ENCODE data around the gene HEYL.

The HEYL gene

GRCh38 chr1:39592069-39592468 lies 47.4 kb downstream of the HEYL start:
- Histone ChIP-seq H3K27me3 (ENCODE audit: insufficient read depth, insufficient read length) (peaks cover 27% of the 10 kb centered on the region), H3K4me3 (ENCODE audit: insufficient read length, low read depth) (no peak overlapping the region), H3K9me3 (ENCODE audit: insufficient read depth, low read length) (no peaks in the 10 kb centered on the region), H3K9ac (ENCODE audit: insufficient read length, low read depth) (no peak overlapping the region), H3K36me3 (ENCODE audit: insufficient read depth, insufficient read length, low read length) (no peaks in the 10 kb centered on the region), H3K4me1 (ENCODE audit: insufficient read depth, insufficient read length) (peaks cover 5% of the 10 kb centered on the region)
- no peak for DNase-seq (ENCODE audit: low read depth, low spot score)
- TF ChIP-seq YY1 (IDR thresholded peaks at IDR 0.05; ENCODE audit: insufficient read depth, insufficient read length), result no peak
- no peak for TF ChIP-seq SUZ12 (IDR thresholded peaks at IDR 0.05; ENCODE audit: extremely low read depth, insufficient read depth, insufficient read length)
- no peak for TF ChIP-seq ZNF274 (IDR thresholded peaks at IDR 0.05; ENCODE audit: low read depth, low read length)

- Histone ChIP-seq H3K4me3 (ENCODE audit: insufficient read length, low read depth) (no peak overlapping the region), H3K9ac (ENCODE audit: insufficient read length, low read depth) (no peak overlapping the region), H3K9me3 (ENCODE audit: insufficient read depth, low read length) (no peaks in the 10 kb centered on the region), H3K4me1 (ENCODE audit: insufficient read depth, insufficient read length) (peaks cover 5% of the 10 kb centered on the region), H3K27me3 (ENCODE audit: insufficient read depth, insufficient read length) (peaks cover 17% of the 10 kb centered on the region), H3K36me3 (ENCODE audit: insufficient read depth, insufficient read length, low read length) (no peaks in the 10 kb centered on the region)
- TF ChIP-seq YY1 (IDR thresholded peaks at IDR 0.05; ENCODE audit: insufficient read depth, insufficient read length) (no peak), SUZ12 (IDR thresholded peaks at IDR 0.05; ENCODE audit: extremely low read depth, insufficient read depth, insufficient read length) (no peak)
- DNase-seq (ENCODE audit: low read depth, low spot score), result no peak
Measured at GRCh38 chr1:39590546-39590945, 48.9 kb downstream of the HEYL start.

- H3K9ac ChIP-seq (ENCODE audit: insufficient read length, low read depth), result no peak overlapping the region
- no peaks in the 10 kb centered on the region for H3K36me3 ChIP-seq (ENCODE audit: insufficient read depth, insufficient read length, low read length)
- no peak overlapping the region for H3K4me3 ChIP-seq (ENCODE audit: insufficient read length, low read depth)
- TF ChIP-seq ZNF274 (IDR thresholded peaks at IDR 0.05; ENCODE audit: low read depth, low read length), result no peak
- no peak for TF ChIP-seq YY1 (IDR thresholded peaks at IDR 0.05; ENCODE audit: insufficient read depth, insufficient read length)
- TF ChIP-seq SUZ12 (IDR thresholded peaks at IDR 0.05; ENCODE audit: extremely low read depth, insufficient read depth, insufficient read length), result no peak
- H3K27me3 ChIP-seq (ENCODE audit: insufficient read depth, insufficient read length), result peaks cover 4% of the 10 kb centered on the region
- DNase-seq (ENCODE audit: low read depth, low spot score), result no peak
- H3K9me3 ChIP-seq (ENCODE audit: insufficient read depth, low read length), result no peaks in the 10 kb centered on the region
- peaks cover 3% of the 10 kb centered on the region for H3K4me1 ChIP-seq (ENCODE audit: insufficient read depth, insufficient read length)
Measured at GRCh38 chr1:39585933-39586332, 53.5 kb downstream of the HEYL start.

- H3K4me3 ChIP-seq (ENCODE audit: insufficient read length, low read depth), result peak overlapping the region; percentile 79
- peak overlapping the region; percentile 96 for H3K9ac ChIP-seq (ENCODE audit: insufficient read length, low read depth)
Measured at GRCh38 chr1:39576016-39576657, 63.3 kb downstream of the HEYL start.

DNA sequence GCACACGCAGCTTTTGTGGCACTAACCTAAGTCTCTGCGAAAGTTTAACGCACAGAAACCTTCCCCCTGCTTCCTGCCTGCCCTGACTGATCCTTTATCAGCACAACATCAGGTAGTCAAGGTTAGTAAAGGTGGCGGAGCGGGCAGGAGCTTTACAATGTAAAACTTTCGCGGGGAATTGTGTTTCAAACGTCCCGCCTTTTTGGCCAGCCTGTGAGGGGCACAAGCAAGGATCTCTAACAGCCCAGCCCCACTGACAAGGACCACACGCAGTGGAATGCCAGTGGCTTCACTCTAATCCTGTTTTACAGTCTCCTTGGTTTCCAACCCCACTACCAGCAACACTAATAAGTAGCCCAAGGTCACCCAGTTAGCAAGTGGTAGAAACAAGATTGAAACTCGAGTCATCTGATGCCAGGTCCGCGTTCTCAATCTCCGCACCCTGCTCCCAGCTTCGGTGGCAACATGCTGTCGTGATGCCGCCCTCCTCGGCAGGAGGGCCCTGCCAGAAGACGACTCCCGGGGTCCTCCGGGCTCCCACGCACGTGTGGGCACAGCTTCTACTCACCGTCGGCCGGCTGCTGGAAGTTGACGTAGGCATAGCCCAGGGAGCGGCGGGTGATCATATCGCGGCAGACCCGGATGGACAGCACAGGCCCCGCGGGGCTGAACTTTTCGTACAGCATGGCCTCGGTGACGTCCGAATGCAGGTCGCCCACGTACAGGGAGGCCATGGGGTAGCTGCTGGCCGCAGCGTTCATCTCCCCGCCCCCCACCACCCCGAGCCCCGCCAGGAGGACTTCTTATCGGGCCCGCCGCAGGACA lies 64.0 kb downstream of the HEYL start:
- TF ChIP-seq YY1 (IDR thresholded peaks at IDR 0.05; ENCODE audit: insufficient read depth, insufficient read length) (no peak), SUZ12 (IDR thresholded peaks at IDR 0.05; ENCODE audit: extremely low read depth, insufficient read depth, insufficient read length) (no peak), ZNF274 (IDR thresholded peaks at IDR 0.05; ENCODE audit: low read depth, low read length) (no peak)
- peak overlapping the region; percentile 96 for H3K9ac ChIP-seq (ENCODE audit: insufficient read length, low read depth)
- peak overlapping the region; percentile 79 for H3K4me3 ChIP-seq (ENCODE audit: insufficient read length, low read depth)
- no peak for DNase-seq (ENCODE audit: low read depth, low spot score)
- peaks cover 56% of the 10 kb centered on the region for H3K36me3 ChIP-seq (ENCODE audit: insufficient read depth, insufficient read length, low read length)
- peaks cover 12% of the 10 kb centered on the region for H3K4me1 ChIP-seq (ENCODE audit: insufficient read depth, insufficient read length)
- H3K9me3 ChIP-seq (ENCODE audit: insufficient read depth, low read length), result no peaks in the 10 kb centered on the region
- no peaks in the 10 kb centered on the region for H3K27me3 ChIP-seq (ENCODE audit: insufficient read depth, insufficient read length)

More at GRCh38 chr1:39576016-39576657, 63.3 kb downstream of the HEYL start:
- TF ChIP-seq SUZ12 (IDR thresholded peaks at IDR 0.05; ENCODE audit: extremely low read depth, insufficient read depth, insufficient read length) (no peak), YY1 (IDR thresholded peaks at IDR 0.05; ENCODE audit: insufficient read depth, insufficient read length) (no peak), ZNF274 (IDR thresholded peaks at IDR 0.05; ENCODE audit: low read depth, low read length) (no peak)
- peaks cover 49% of the 10 kb centered on the region for H3K36me3 ChIP-seq (ENCODE audit: insufficient read depth, insufficient read length, low read length)
- no peaks in the 10 kb centered on the region for H3K9me3 ChIP-seq (ENCODE audit: insufficient read depth, low read length)
- DNase-seq (ENCODE audit: low read depth, low spot score), result no peak
- no peaks in the 10 kb centered on the region for H3K27me3 ChIP-seq (ENCODE audit: insufficient read depth, insufficient read length)
- H3K4me1 ChIP-seq (ENCODE audit: insufficient read depth, insufficient read length), result peaks cover 7% of the 10 kb centered on the region

DNA sequence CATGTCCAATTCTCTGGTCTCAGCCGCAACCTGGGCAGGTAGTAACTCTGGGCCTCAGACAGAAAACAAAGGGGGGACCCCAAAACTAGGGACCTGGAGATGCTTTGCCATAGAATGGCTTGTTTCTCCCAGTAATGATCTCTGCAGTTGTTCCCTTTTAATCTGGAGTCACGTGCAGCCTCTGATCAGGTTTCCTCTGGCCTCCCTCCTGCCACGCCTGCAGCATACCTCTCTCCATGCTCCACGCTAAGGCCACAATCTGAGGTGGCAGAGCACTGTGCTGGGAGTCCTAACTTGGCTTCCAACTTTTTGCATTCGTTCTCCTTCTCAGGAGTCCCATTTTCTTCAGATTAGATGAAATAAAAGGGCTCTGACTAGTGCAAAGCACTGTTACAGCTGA lies 64.8 kb downstream of the HEYL start:
- H3K9me3 ChIP-seq (ENCODE audit: insufficient read depth, low read length), result no peaks in the 10 kb centered on the region
- peaks cover 64% of the 10 kb centered on the region for H3K36me3 ChIP-seq (ENCODE audit: insufficient read depth, insufficient read length, low read length)
- H3K27me3 ChIP-seq (ENCODE audit: insufficient read depth, insufficient read length), result no peaks in the 10 kb centered on the region
- peak overlapping the region; percentile 79 for H3K4me3 ChIP-seq (ENCODE audit: insufficient read length, low read depth)
- no peak for TF ChIP-seq YY1 (IDR thresholded peaks at IDR 0.05; ENCODE audit: insufficient read depth, insufficient read length)
- no peak for TF ChIP-seq SUZ12 (IDR thresholded peaks at IDR 0.05; ENCODE audit: extremely low read depth, insufficient read depth, insufficient read length)
- TF ChIP-seq ZNF274 (IDR thresholded peaks at IDR 0.05; ENCODE audit: low read depth, low read length), result no peak
- peak overlapping the region; percentile 96 for H3K9ac ChIP-seq (ENCODE audit: insufficient read length, low read depth)
- no peak for DNase-seq (ENCODE audit: low read depth, low spot score)
- H3K4me1 ChIP-seq (ENCODE audit: insufficient read depth, insufficient read length), result peaks cover 12% of the 10 kb centered on the region
